Smooth muscle cell (in vitro differentiated cells): Measurements from ENCODE around the gene MAST2. TPM values are rescaled to one million over a fixed set of nuclear protein-coding genes. Genes with fewer than 3 reads are reported as not detected.

ENCODE experiments used
- DNase-seq: peaks from one replicate; lab custom pipeline; 2025; ENCODE audit not compliant: unreplicated experiment; lab: John Stamatoyannopoulos, UW
- H2AFZ ChIP-seq: fragments of 200-600 bp; sonication (generic); 2 replicates; pipeline ENCODE4 v1.6.0; 2016; ENCODE audit warnings: antibody characterized with exemption, low read depth, mild to moderate bottlenecking
- H3F3A ChIP-seq: fragments of 200-600 bp; sonication (generic); 2 replicates; pipeline ENCODE4 v1.6.0; 2017; ENCODE audit warnings: antibody characterized with exemption, low read depth
- H3K27ac ChIP-seq: fragments of 200-600 bp; sonication (generic); 2 replicates; pipeline ENCODE4 v1.5.1; 2016; ENCODE audit warnings: low read depth, mild to moderate bottlenecking
- H3K27me3 ChIP-seq: fragments of 200-600 bp; sonication (generic); 2 replicates; pipeline ENCODE4 v1.6.1; 2016; ENCODE audit warnings: low read depth, mild to moderate bottlenecking
- H3K36me3 ChIP-seq: fragments of 200-600 bp; sonication (generic); 2 replicates; pipeline ENCODE4 v1.5.1; 2016; ENCODE audit warnings: low read depth
- H3K4me1 ChIP-seq: fragments of 200-600 bp; sonication (generic); 2 replicates; pipeline ENCODE4 v1.5.1; 2016; ENCODE audit warnings: low read depth
- H3K4me2 ChIP-seq: fragments of 200-600 bp; sonication (generic); 2 replicates; pipeline ENCODE4 v1.6.0; 2016; ENCODE audit warnings: mild to moderate bottlenecking
- H3K4me3 ChIP-seq: fragments of 200-600 bp; sonication (generic); 2 replicates; pipeline ENCODE4 v1.5.1; 2016; ENCODE audit warnings: mild to moderate bottlenecking
- H3K79me2 ChIP-seq: fragments of 200-600 bp; sonication (generic); 2 replicates; pipeline ENCODE4 v1.6.0; 2016; ENCODE audit warnings: low read depth, mild to moderate bottlenecking
- H3K9ac ChIP-seq: fragments of 200-600 bp; sonication (generic); 2 replicates; pipeline ENCODE4 v1.6.0; 2016; ENCODE audit warnings: low read depth
- H3K9me3 ChIP-seq: fragments of 200-600 bp; sonication (generic); replicated peaks from 2 replicates; pipeline ENCODE4 v1.5.1; 2016; ENCODE audit warnings: low read depth
- H4K20me1 ChIP-seq: fragments of 200-600 bp; sonication (generic); 2 replicates; pipeline ENCODE4 v1.6.0; 2016; ENCODE audit warnings: low read depth
- WGBS: methylation state at CpG from one replicate; pipeline ENCODE4 v1.1.7; 2016; ENCODE audit warnings: low lambda C conversion rate; 5-methylcytosine and 5-hydroxymethylcytosine counted together
- polyA plus RNA-seq: library from polyadenylated mRNA; unstranded; fragments of >200 nt; fragmentation: Nextera tagmentation; extraction: Ambion mirVana; gene quantifications from 2 replicates; pipeline ENCODE4 v1.2.1, GENCODE V29; 2016
- total RNA-seq: library from RNA; depleted of rRNA; stranded (reverse); fragments of >200 nt; gene quantifications from 2 replicates; pipeline ENCODE4 v1.2.3, GENCODE V29; 2014
- TF ChIP-seq, protein P1 (sequence below): fragments of 200-600 bp; sonication (generic); IDR thresholded peaks from 2 replicates; pipeline ENCODE4 v1.5.1; 2017; ENCODE audit warnings: borderline replicate concordance, mild to moderate bottlenecking, antibody characterized with exemption; ENCODE audit not compliant: insufficient read depth, poor library complexity, severe bottlenecking

The MAST2 gene
- total and polyA plus RNA-seq, 2 experiments from 2014 or later = 18.4 to 26.2 TPM

- Histone ChIP-seq H4K20me1 (peaks cover 5% of the 10 kb centered on the region), H3K27me3 (no peaks in the 10 kb centered on the region), H3K79me2 (peaks cover 54% of the 10 kb centered on the region), H3K9me3 (no peaks in the 10 kb centered on the region), H3K9ac (no peak overlapping the region), H3K4me3 (no peak overlapping the region), H3F3A (no peaks in the 10 kb centered on the region), H3K4me2 (no peak overlapping the region), H2AFZ (no peak overlapping the region), H3K27ac (no peak overlapping the region), H3K4me1 (peaks cover 4% of the 10 kb centered on the region), H3K36me3 (no peaks in the 10 kb centered on the region)
- DNase-seq = no peak
- TF ChIP-seq, protein P1, sequence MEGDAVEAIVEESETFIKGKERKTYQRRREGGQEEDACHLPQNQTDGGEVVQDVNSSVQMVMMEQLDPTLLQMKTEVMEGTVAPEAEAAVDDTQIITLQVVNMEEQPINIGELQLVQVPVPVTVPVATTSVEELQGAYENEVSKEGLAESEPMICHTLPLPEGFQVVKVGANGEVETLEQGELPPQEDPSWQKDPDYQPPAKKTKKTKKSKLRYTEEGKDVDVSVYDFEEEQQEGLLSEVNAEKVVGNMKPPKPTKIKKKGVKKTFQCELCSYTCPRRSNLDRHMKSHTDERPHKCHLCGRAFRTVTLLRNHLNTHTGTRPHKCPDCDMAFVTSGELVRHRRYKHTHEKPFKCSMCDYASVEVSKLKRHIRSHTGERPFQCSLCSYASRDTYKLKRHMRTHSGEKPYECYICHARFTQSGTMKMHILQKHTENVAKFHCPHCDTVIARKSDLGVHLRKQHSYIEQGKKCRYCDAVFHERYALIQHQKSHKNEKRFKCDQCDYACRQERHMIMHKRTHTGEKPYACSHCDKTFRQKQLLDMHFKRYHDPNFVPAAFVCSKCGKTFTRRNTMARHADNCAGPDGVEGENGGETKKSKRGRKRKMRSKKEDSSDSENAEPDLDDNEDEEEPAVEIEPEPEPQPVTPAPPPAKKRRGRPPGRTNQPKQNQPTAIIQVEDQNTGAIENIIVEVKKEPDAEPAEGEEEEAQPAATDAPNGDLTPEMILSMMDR = no peak
- 85% methylated on average over 2 of the region's 2 CpGs for WGBS
Measured at GRCh38 chr1:45848097-45848496, 44.7 kb downstream of the MAST2 start.

DNA sequence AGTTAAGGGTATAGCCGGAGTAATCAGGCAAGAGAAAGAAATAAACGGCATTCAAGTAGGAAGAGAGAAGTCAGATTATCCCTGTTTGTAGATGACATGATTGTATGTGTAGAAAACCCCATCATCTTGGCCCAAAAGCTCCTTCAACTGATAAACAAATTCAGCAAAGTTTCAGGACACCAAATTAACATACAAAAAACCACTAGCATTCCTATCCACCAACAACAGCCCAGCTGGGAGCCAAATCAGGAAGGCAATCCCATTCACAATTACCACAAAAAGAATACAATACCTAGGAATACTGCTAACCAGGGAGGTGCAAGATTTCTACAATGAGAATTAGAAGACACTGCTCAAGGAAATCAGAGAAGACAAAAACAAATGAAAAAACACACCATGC, 45.3 kb downstream of the MAST2 start:
- Histone ChIP-seq H3K9ac (no peak overlapping the region), H2AFZ (no peak overlapping the region), H3K4me3 (no peak overlapping the region), H3K36me3 (no peaks in the 10 kb centered on the region), H3K4me2 (no peak overlapping the region), H3K4me1 (peaks cover 4% of the 10 kb centered on the region), H3K79me2 (peaks cover 56% of the 10 kb centered on the region), H3K27me3 (no peaks in the 10 kb centered on the region), H3K9me3 (no peaks in the 10 kb centered on the region), H3K27ac (no peak overlapping the region), H3F3A (no peaks in the 10 kb centered on the region), H4K20me1 (peaks cover 3% of the 10 kb centered on the region)
- DNase-seq = no peak
- 100% methylated on average over 2 of the region's 2 CpGs for WGBS
- TF ChIP-seq, protein P1 = no peak

DNA sequence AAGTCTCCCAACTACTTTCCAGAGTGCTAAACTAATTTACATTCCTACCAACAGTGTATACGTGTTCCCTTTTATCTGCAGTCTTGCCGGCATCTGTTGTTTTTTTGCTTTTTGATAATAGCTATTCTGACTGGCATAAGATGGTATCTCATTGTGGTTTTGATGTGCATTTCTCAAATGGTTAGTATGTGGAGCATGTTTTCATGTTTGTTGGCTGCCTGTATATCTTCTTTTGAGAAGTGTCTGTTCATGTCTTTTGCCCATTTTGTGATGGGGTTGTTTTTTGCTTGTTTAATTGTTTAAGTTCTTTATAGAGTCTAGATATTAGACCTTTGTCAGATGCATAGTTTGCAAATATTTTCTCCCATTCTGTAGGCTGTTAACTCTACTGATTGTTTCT, 46.6 kb downstream of the MAST2 start:
- DNase-seq = no peak
- H3K36me3 ChIP-seq = no peaks in the 10 kb centered on the region
- peaks cover 50% of the 10 kb centered on the region for H3K79me2 ChIP-seq
- no peak overlapping the region for H3K4me3 ChIP-seq
- H2AFZ ChIP-seq = no peak overlapping the region
- no peak overlapping the region for H3K27ac ChIP-seq
- no peaks in the 10 kb centered on the region for H3K9me3 ChIP-seq
- TF ChIP-seq, protein P1 = no peak
- WGBS = 96% methylated on average over 2 of the region's 2 CpGs
- H4K20me1 ChIP-seq = no peaks in the 10 kb centered on the region
- H3F3A ChIP-seq = no peaks in the 10 kb centered on the region
- H3K4me2 ChIP-seq = no peak overlapping the region
- H3K9ac ChIP-seq = no peak overlapping the region
- H3K4me1 ChIP-seq = peaks cover 4% of the 10 kb centered on the region
- no peaks in the 10 kb centered on the region for H3K27me3 ChIP-seq

GRCh38 chr1:45854724-45855123, 51.3 kb downstream of the MAST2 start:
- 96% methylated on average over 1 of the region's 1 CpG for WGBS
- no peak for DNase-seq
- Histone ChIP-seq H3K4me2 (no peak overlapping the region), H3K27ac (no peak overlapping the region), H3K79me2 (peaks cover 41% of the 10 kb centered on the region), H3K27me3 (no peaks in the 10 kb centered on the region), H3F3A (no peaks in the 10 kb centered on the region), H3K4me3 (no peak overlapping the region), H3K36me3 (no peaks in the 10 kb centered on the region), H3K9ac (no peak overlapping the region), H4K20me1 (peaks cover 7% of the 10 kb centered on the region), H3K4me1 (no peaks in the 10 kb centered on the region), H2AFZ (no peak overlapping the region), H3K9me3 (no peaks in the 10 kb centered on the region)
- TF ChIP-seq, protein P1 = no peak
